ELR (cell line): ENCODE data around the gene RRH.

ENCODE experiments used
- DNase-seq: peaks from one replicate; pipeline ENCODE4 v3.0.0-alpha.2; 2015; ENCODE audit warnings: low read depth

Gene RRH

GRCh38 chr4:109887071-109887470, 59.3 kb downstream of the RRH start:
- no peak for DNase-seq

- no peak for DNase-seq
Observed at GRCh38 chr4:109890076-109890475, 62.3 kb downstream of the RRH start.
